Pancreas (tissue), 10 donors: ENCODE measurements around the gene TCF4. TPM values are rescaled to one million over a fixed set of nuclear protein-coding genes. Genes with fewer than 3 reads are reported as not detected.

ENCODE experiments used
- ATAC-seq, 4 donors: fragments of 200-7000 bp; cut with Tn5 transposase; one replicate each; pipeline versions ENCODE4 v1.8.0 to v1.9.1; 2020; ENCODE audit warnings: mild to moderate bottlenecking in 4 of 4, moderate library complexity in 4 of 4
- DNase-seq, 6 donors: peaks; one replicate each; pipeline ENCODE4 v3.0.0-alpha.2; 2020
- FAIRE-seq: peaks from 2 replicates; lab custom pipeline; 2012; peaks lifted over from hg19 to GRCh38; lab: Jason Lieb, UNC
- H3K27ac ChIP-seq, 4 donors: fragments of 200-600 bp; sonication (generic); 1 replicate in 3 of 4; 2 replicates in 1 of 4; pipeline versions ENCODE4 v1.5.0 to v1.8.0; 2020
- H3K27me3 ChIP-seq, 4 donors: fragments of 200-600 bp; one replicate each; pipeline ENCODE4 v1.8.0; 2021
- H3K36me3 ChIP-seq, 3 donors: fragments of 200-600 bp; sonication (generic) in 1 of 3; one replicate each; pipeline versions ENCODE4 v1.5.0 to v1.8.0; 2020 to 2021
- H3K4me1 ChIP-seq, 3 donors: fragments of 200-600 bp; one replicate each; pipeline ENCODE4 v1.8.0; 2021
- H3K4me3 ChIP-seq, 4 donors: fragments of 200-600 bp; sonication (generic) in 2 of 4; one replicate each; pipeline versions ENCODE4 v1.5.0 to v1.8.0; 2020 to 2021
- H3K9me3 ChIP-seq, 4 donors: fragments of 200-600 bp; one replicate each; pipeline ENCODE4 v1.8.0; 2021
- CTCF ChIP-seq, 4 donors: fragments of 200-600 bp; sonication (generic) in 3 of 4; IDR thresholded peaks; one replicate each; pipeline versions ENCODE4 v1.5.0 to v1.8.0; 2021; ENCODE audit warnings: antibody characterized with exemption in 4 of 4
- WGBS, 2 donors: extraction: QIAGEN DNeasy Blood & Tissue Kit; methylation state at CpG; one replicate each; pipeline ENCODE4 v1.1.7; 2013; 5-methylcytosine and 5-hydroxymethylcytosine counted together
- intact Hi-C, 3 donors: fragments of 100-400 bp; cut with DNase I; formaldehyde crosslinking; loops; one replicate each; pipeline versions ENCODE4 v1.11.1 to v1.14.2; 2022
- polyA plus RNA-seq, 2 donors: library from polyadenylated mRNA; stranded (reverse); fragments of 200-250 nt; gene quantifications; one replicate each; pipeline ENCODE4 v1.2.3, GENCODE V29; 2013
- total RNA-seq, 6 donors: library from RNA; stranded (reverse); fragmentation: NEBNext Ultra II Directional in 4 of 6; extraction: Animal tissue kit (Norgen Biotek cat#: 25700) in 4 of 6; gene quantifications; one replicate each; pipeline versions ENCODE4 v1.2.1 to v1.2.4, GENCODE V29; 2021 to 2023
- donor health status: healthy with polysubstance abuse.
- donor health status: DM: no; HTN: no; CAD: no; lungs with moderate emphysema.
- donor health status: DM: no; HTN: no; CAD: no.
- donor health status: control.
- donor health status: control.
- donor health status: Bipolar disorder and iron deficiency.
- donor health status: DM: yes; HTN: yes; CAD: no.
- donor health status: DM: no; HTN: no; CAD: no.
- donor health status: DM: no; HTN: no; CAD: no.
- donor health status: DM: yes; HTN: yes; CAD: no.

TCF4 gene
- total and polyA plus RNA-seq, 8 donors, result 4.4 to 27.9 (median 10.5) TPM

- Histone ChIP-seq H3K36me3 (no peaks in the 10 kb centered on the region), H3K9me3 (no peaks in the 10 kb centered on the region), H3K27ac (no peak overlapping the region), H3K4me1 (no peaks in the 10 kb centered on the region), H3K27me3 (no peaks in the 10 kb centered on the region), H3K4me3 (no peak overlapping the region)
- intact Hi-C loops, result no loop called here
- FAIRE-seq (no peak), ATAC-seq (no peak), DNase-seq (no peak)
- TF ChIP-seq CTCF (IDR thresholded peaks at IDR 0.05), result no peak
- 94% methylated on average over 3 of the region's 3 CpGs for WGBS, 2 donors
Observed at GRCh38 chr18:55486936-55487335, 101.1 kb downstream of the TCF4 start.

GRCh38 chr18:55485666-55486065, 102.3 kb downstream of the TCF4 start:
- H3K4me3 ChIP-seq, result no peak overlapping the region
- no peaks in the 10 kb centered on the region for H3K9me3 ChIP-seq
- H3K27ac ChIP-seq, result no peak overlapping the region
- H3K27me3 ChIP-seq, result no peaks in the 10 kb centered on the region
- no peak for DNase-seq
- ATAC-seq, result no peak
- intact Hi-C loops, result no loop called here
- WGBS, 2 donors, result 91 to 92% methylated on average over 2 of the region's 2 CpGs
- no peak for TF ChIP-seq CTCF (IDR thresholded peaks at IDR 0.05)
- no peaks in the 10 kb centered on the region for H3K4me1 ChIP-seq
- H3K36me3 ChIP-seq, result no peaks in the 10 kb centered on the region
- no peak for FAIRE-seq

- TF ChIP-seq CTCF (IDR thresholded peaks at IDR 0.05), result no peak
Observed at GRCh38 chr18:55484773-55485172, 103.2 kb downstream of the TCF4 start.

GRCh38 chr18:55483266-55483871, 104.6 kb downstream of the TCF4 start:
- intact Hi-C loops, result no loop called here
- DNase-seq, result no peak
- Histone ChIP-seq H3K27me3 (no peaks in the 10 kb centered on the region), H3K27ac (no peak overlapping the region), H3K9me3 (no peaks in the 10 kb centered on the region), H3K4me1 (no peaks in the 10 kb centered on the region), H3K36me3 (no peaks in the 10 kb centered on the region), H3K4me3 (no peak overlapping the region)
- no peak for TF ChIP-seq CTCF (IDR thresholded peaks at IDR 0.05)
- no peak for FAIRE-seq
- ATAC-seq, result no peak
- 83 to 87% methylated on average over 2 of the region's 2 CpGs for WGBS, 2 donors

More at GRCh38 chr18:55484773-55485172, 103.2 kb downstream of the TCF4 start:
- intact Hi-C loops, result no loop called here
- no peaks in the 10 kb centered on the region for H3K4me1 ChIP-seq
- no peaks in the 10 kb centered on the region for H3K36me3 ChIP-seq
- H3K27me3 ChIP-seq, result no peaks in the 10 kb centered on the region
- no peak for DNase-seq
- H3K4me3 ChIP-seq, result no peak overlapping the region
- no peaks in the 10 kb centered on the region for H3K9me3 ChIP-seq
- no peak for FAIRE-seq
- whole genome bisulfite sequencing, 2 donors, result 72 to 79% methylated on average over 2 of the region's 2 CpGs
- no peak for ATAC-seq
- no peak overlapping the region for H3K27ac ChIP-seq

- intact Hi-C loops, result no loop called here
- Histone ChIP-seq H3K27me3 (no peaks in the 10 kb centered on the region), H3K36me3 (no peaks in the 10 kb centered on the region), H3K27ac (no peak overlapping the region), H3K4me3 (no peak overlapping the region), H3K4me1 (no peaks in the 10 kb centered on the region), H3K9me3 (no peaks in the 10 kb centered on the region)
- FAIRE-seq (no peak), DNase-seq (no peak), ATAC-seq (no peak)
- 78 to 83% methylated on average over 9 of the region's 9 CpGs for WGBS, 2 donors
- TF ChIP-seq CTCF (IDR thresholded peaks at IDR 0.05), result no peak
Observed at GRCh38 chr18:55479656-55480420, 108.2 kb downstream of the TCF4 start.
